NCI-H774 (cell line): ENCODE data around the gene CDSN.
A peak's percentile ranks its signal among the peaks of the same experiment; 100 is the strongest.
"Not testable (repeated sequence)": the region's sequence is repeated elsewhere in the genome, so short reads cannot be mapped to it uniquely, and the experiment has no call there.

Experiments used
- DNase-seq: peaks from one replicate; lab custom pipeline; 2025; lab: John Stamatoyannopoulos, UW

CDSN gene, protein sequence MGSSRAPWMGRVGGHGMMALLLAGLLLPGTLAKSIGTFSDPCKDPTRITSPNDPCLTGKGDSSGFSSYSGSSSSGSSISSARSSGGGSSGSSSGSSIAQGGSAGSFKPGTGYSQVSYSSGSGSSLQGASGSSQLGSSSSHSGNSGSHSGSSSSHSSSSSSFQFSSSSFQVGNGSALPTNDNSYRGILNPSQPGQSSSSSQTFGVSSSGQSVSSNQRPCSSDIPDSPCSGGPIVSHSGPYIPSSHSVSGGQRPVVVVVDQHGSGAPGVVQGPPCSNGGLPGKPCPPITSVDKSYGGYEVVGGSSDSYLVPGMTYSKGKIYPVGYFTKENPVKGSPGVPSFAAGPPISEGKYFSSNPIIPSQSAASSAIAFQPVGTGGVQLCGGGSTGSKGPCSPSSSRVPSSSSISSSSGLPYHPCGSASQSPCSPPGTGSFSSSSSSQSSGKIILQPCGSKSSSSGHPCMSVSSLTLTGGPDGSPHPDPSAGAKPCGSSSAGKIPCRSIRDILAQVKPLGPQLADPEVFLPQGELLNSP

DNA sequence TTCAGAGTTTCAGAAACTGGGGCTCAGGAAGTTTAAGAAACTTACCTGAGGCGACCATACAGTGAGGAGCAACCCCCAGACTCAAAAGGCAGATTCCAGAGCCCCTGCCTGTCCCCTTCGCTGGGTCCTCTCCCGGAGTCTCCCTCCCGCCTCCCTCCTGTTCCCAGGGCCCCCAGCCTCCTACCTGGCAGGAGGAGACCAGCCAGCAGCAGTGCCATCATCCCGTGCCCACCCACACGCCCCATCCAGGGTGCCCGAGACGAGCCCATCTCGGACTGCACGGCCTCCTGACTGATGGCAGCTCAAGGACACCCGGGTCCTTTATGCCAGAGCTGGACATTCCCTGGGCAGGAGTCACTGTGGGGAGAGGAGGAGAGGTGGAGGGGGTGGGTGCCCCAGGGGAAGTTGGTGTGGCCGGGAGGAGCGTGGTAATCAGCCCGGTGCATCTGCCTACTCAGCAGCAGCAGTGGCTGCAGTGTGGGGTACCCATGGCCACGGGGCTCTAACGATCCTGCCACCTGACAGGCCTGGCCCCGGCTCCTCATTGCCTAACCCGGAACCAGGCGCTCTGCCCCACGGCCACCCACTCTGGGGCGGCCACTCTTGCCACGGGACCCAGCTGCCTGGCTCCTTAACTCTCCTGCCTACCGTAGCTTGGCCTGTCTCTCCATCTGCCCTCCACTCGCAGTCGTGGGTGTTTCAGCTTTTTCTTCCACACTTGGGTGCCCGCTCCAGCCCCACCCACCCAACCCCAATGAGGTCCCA is at the start of gene CDSN:
CDSN (minus strand) TSS at position 296 of the 765 bp plus-strand sequence; CDS start at position 269, 27 bp downstream.
- DNase-seq, result no peak

DNA sequence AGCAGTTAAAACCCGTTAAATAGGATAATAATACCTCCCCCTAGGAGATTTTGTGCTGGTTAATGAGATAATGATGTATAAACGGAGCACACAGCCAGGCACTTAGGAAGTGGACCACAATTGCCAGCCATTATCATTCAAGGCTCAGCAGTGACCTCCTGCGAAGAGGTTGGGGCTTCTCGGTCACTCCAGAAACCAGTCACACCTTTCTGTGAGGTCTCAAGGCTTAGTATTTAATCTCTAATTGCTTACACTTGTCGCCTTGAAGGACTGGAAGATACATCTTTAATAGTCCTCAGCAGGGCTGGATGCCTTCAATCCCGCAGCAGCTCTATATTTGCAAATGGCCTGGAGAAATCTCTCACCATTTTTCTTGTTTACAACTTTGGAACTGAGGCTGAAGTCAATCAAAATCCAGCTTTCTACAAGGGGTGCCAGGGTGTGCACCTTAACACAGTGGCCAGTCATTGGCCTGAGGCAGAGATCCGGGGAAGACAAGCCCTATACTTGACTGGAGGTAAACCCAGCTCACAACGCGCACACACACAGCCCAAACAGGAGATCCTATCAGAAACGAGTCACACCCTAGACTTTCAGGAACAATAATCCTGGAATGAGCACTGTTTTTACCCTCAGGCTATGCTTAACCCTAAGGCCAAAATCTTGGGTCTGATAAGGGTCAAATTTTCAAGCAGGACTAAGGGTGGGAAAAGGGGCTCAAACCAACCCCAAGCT is 49.0 kb upstream of the CDSN start:
- no peak for DNase-seq

- DNase-seq, result no peak
Observed at GRCh38 chr6:31168606-31169005, 48.4 kb upstream of the CDSN start.

GRCh38 chr6:31165986-31166385 is 45.7 kb upstream of the CDSN start:
- no peak for DNase-seq

DNA sequence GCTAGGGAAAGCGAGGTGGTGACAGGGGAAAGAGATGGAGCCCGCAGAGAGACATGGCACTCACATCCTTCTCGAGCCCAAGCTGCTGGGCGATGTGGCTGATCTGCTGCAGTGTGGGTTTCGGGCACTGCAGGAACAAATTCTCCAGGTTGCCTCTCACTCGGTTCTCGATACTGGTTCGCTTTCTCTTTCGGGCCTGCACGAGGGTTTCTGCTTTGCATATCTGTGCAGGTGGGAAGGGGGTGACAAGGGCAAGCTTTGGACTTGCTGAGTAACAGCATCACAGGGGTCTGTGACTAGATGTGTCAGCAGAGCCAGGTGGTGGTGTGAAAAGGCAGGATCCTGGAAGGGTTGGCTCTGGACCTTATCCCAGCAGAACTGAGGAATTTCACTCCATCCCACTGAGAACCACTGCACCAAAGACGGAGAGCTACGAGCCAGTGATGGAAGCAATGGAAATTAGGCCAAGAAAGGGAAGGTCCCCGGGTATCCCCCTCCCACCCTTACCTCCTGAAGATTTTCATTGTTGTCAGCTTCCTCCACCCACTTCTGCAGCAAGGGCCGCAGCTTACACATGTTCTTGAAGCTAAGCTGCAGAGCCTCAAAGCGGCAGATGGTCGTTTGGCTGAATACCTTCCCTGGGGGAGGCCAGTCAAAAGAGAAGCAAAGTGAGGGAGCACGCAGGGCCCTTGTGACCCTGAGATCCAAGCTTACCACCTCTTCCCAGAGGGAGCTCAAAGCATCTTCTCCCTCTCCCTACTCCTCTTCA is 45.0 kb upstream of the CDSN start:
- not testable (repeated sequence) for DNase-seq

GRCh38 chr6:31164475-31165063 is 44.3 kb upstream of the CDSN start:
- DNase-seq, result not testable (repeated sequence)

DNA sequence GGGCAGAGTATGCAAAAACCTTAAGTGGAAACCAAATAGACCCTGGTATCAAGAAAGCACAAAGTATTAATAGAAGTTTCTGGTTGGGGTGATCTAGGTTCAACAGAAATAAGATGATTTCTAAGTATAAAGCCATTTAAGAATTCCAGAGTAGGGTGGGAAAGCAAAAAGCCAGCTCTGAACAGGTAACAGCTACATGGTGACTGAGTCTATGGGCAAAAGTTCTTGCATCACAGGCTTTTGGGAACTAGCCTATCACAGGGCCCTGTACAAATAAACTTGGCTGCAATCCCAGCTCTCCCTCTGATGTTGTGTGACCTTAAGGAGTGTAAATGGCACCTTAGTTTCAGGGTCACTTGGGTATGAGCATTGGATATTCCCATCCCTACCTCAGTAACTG is 43.7 kb upstream of the CDSN start:
- no peak for DNase-seq

DNA sequence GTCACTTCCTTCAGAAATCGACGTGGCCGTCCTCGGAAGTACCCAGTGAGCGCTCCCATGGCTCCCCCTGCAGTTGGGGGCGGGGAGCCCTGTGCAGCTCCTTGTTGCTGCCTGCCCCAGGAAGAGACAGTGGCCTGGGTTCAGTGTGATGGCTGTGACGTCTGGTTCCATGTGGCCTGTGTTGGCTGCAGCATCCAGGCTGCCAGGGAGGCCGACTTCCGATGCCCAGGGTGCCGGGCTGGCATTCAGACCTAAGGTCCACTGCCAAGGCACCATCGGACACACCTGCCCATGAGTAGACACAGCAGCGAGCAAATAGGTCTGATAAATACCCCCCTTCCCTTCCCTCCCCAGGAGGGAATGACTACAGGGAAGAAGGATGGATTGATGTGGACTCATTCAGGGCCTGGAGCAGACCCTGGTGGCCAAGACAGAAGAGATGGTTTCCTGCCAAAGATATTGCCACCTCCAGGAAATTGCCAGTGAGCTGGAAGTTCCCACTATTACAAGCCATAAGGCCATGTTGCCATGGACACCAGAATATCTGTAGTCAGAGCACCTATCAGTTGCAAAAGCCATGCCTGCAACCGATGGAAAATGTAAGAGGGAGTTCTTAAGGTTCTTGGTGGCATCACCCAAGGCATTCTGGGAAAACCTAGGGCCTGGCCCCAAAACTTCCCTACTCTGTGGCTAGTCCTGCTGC is 42.4 kb upstream of the CDSN start:
- no peak for DNase-seq

- DNase-seq, result no peak
Observed at GRCh38 chr6:31161216-31162126, 41.2 kb upstream of the CDSN start.

DNA sequence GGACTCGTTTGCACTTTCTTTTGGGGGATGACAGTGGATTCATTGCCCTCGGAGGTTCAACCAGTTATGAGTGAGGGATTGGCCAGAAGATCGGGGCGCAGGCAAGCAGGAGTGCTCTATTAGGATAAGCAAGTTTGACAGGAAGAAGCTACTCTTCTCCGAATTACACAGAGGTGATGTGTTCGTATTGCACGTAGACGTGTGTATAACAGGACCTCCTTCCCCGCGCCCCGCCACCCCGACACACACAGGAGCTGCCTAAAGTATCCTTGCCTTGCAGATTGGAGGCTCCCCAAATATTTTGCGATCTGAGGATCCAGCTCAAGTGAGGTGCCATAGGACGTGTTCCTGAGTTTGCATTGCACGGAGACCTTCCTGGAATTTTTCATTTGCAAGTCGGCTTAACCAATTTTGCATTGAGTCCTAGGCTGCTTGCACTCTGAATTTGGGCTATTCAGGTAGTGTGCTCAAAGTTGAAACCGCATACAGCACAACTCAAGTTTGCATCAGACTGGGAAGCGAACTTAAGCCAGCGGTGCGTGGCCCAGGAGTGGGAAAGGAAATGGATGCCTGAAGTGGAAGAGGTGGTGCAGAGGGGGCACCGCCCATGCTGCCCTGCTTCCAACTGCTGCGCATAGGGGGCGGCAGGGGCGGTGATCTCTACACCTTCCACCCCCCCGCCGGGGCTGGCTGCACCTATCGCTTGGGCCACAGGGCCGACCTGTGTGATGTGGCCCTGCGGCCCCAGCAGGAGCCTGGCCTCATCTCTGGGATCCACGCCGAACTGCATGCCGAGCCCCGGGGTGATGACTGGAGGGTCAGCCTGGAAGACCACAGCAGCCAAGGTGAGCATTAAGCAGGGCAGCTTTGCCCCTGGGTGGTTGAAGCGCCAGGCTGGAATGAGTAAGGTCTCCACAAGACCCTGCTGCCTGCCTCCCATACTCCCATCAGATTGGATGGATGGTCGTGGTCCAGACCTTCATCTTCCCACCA is 38.9 kb upstream of the CDSN start:
- DNase-seq, result no peak

DNA sequence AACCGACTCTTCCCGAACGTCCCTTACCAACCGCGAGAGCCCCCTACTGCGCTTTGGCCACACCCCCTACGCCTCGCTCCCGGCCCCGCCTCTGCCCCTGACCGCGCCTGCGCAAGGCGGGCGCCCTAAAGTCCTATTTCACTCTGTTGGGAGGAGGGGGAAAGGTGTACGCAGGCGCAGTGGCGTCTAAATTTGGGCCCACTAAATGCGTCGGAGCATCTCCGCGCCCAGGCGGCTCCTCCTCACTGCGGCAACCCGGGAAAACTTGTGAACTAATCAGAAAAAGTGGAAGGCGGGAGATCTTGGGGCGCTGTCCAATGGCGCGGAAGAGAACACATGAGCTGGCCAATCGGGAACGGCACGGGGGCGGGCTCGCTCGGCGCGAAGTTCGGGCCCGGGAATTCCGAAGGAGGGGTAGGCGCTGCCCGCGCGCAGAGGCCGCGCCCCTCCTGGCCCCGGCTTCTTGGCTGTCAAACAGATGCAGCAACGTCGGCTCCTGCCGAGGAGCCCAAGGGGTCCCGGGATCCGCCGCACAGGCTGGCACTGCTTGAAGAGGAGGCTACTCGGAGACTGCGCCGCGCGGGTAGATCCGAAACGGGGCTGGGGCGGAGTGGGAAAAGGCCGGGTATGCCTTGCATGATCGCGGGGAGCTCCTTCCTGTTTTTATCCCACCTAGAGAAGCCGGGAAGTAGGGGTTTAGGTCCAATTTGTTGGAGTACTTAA is 38.1 kb upstream of the CDSN start, which contains the start of gene TCF19:
TCF19 (plus strand) TSS at position 450 of the 723 bp plus-strand sequence. CDS start 881 bp downstream, outside the sequence.
- peak; percentile 97 for DNase-seq

GRCh38 chr6:31157513-31158139 is 37.4 kb upstream of the CDSN start, which contains the start of gene CCHCR1:
TSS of gene CCHCR1 (minus strand) at chr6:31157802. CDS start at chr6:31157600, 202 bp downstream.
- DNase-seq, result no peak

- no peak for DNase-seq
Observed at GRCh38 chr6:31156641-31157040, 36.4 kb upstream of the CDSN start.

- DNase-seq, result no peak
Observed at GRCh38 chr6:31154436-31154835, 34.2 kb upstream of the CDSN start.

DNA sequence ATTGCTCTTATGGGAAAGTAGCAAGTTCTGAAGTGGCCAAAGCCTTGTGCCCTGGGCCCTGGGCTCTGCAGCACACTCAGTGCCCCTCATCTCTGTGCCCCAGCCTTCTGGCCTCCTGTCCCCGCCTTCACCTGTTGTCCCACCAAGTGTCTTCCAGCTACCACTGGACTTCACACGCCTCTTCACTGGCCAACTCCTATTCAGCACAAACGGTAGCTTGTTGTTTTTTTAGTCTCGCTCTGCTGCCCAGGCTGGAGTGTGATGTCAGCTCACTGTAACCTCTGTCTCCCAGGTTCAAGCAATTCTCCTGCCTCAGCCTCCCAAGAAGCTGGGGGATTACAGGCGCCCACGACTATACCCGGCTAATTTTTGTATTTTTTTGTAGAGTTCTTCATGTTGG is 32.5 kb upstream of the CDSN start:
- DNase-seq, result no peak

- no peak for DNase-seq
Observed at GRCh38 chr6:31149827-31150447, 29.7 kb upstream of the CDSN start.
